HEK293 (cell line): Measurements from ENCODE around the gene APBB2.

Experiments
- TCF7L2 ChIP-seq: IDR thresholded peaks from 2 replicates; pipeline ENCODE4 v1.6.1; 2011; ENCODE audit warnings: low read depth, mild to moderate bottlenecking, inconsistent platforms, low read length, moderate library complexity, borderline replicate concordance
- ZNF19 ChIP-seq: fragments of 450-650 bp; formaldehyde crosslinking; IDR thresholded peaks from 2 replicates; pipeline ENCODE4; 2016; ENCODE audit warnings: missing biosample characterization, missing genetic modification characterization, low read depth
- ZNF37A ChIP-seq: fragments of 450-650 bp; IDR thresholded peaks from 2 replicates; pipeline ENCODE4 v1.5.1; 2018; ENCODE audit warnings: missing biosample characterization, missing genetic modification characterization
- ZNF514 ChIP-seq: fragments of 450-650 bp; formaldehyde crosslinking; IDR thresholded peaks from 2 replicates; pipeline ENCODE4 v1.5.1; 2016; ENCODE audit warnings: missing biosample characterization, missing genetic modification characterization
- TF ChIP-seq, protein P1 (sequence below): fragments of 450-650 bp; formaldehyde crosslinking; IDR thresholded peaks from 2 replicates; pipeline ENCODE4 v1.5.1; 2017; ENCODE audit warnings: missing biosample characterization, missing genetic modification characterization
- TF ChIP-seq, protein P2 (sequence below): fragments of 450-650 bp; formaldehyde crosslinking; IDR thresholded peaks from 2 replicates; pipeline ENCODE4 v1.5.1; 2016; ENCODE audit warnings: missing biosample characterization, missing genetic modification characterization
- TF ChIP-seq, protein P3 (sequence below): fragments of 450-650 bp; formaldehyde crosslinking; conservative IDR thresholded peaks from 2 replicates; pipeline ENCODE4 v1.5.1; 2016; ENCODE audit warnings: low read depth, missing biosample characterization, missing genetic modification characterization
- TF ChIP-seq, protein P4 (sequence below): sonication (generic); formaldehyde crosslinking; IDR thresholded peaks from 2 replicates; pipeline ENCODE4 v1.8.1; 2022; ENCODE audit warnings: mild to moderate bottlenecking, moderate library complexity, missing genetic modification reagents

DNA sequence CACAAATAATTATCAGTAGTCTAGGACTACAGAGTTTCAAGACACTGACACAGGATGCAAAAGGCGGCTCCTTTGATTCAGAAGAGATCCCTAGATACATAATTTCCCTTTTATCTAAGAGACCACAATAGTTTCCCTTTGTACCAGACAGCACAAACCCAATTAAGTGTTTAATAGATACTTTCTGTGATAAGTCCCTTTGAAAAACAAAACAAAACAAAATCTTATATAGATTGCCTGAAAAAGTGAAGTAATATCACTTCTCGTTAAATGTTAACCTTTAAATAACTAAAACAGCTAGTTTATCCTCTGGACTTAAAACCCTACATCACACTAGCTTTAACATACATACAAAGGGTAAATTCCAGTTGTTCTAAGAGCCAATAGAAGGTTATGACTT is 49.9 kb downstream of the APBB2 start:
- TF ChIP-seq ZNF514 (tag by site-specific recombination) (no peak), ZNF37A (tag by site-specific recombination) (no peak), TCF7L2 (no peak), ZNF19 (tag by site-specific recombination) (no peak)
- TF ChIP-seq, protein P1, sequence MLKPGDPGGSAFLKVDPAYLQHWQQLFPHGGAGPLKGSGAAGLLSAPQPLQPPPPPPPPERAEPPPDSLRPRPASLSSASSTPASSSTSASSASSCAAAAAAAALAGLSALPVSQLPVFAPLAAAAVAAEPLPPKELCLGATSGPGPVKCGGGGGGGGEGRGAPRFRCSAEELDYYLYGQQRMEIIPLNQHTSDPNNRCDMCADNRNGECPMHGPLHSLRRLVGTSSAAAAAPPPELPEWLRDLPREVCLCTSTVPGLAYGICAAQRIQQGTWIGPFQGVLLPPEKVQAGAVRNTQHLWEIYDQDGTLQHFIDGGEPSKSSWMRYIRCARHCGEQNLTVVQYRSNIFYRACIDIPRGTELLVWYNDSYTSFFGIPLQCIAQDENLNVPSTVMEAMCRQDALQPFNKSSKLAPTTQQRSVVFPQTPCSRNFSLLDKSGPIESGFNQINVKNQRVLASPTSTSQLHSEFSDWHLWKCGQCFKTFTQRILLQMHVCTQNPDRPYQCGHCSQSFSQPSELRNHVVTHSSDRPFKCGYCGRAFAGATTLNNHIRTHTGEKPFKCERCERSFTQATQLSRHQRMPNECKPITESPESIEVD (tag by site-specific recombination), result no peak
- TF ChIP-seq, protein P2, sequence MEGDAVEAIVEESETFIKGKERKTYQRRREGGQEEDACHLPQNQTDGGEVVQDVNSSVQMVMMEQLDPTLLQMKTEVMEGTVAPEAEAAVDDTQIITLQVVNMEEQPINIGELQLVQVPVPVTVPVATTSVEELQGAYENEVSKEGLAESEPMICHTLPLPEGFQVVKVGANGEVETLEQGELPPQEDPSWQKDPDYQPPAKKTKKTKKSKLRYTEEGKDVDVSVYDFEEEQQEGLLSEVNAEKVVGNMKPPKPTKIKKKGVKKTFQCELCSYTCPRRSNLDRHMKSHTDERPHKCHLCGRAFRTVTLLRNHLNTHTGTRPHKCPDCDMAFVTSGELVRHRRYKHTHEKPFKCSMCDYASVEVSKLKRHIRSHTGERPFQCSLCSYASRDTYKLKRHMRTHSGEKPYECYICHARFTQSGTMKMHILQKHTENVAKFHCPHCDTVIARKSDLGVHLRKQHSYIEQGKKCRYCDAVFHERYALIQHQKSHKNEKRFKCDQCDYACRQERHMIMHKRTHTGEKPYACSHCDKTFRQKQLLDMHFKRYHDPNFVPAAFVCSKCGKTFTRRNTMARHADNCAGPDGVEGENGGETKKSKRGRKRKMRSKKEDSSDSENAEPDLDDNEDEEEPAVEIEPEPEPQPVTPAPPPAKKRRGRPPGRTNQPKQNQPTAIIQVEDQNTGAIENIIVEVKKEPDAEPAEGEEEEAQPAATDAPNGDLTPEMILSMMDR, result no peak
- TF ChIP-seq, protein P3, sequence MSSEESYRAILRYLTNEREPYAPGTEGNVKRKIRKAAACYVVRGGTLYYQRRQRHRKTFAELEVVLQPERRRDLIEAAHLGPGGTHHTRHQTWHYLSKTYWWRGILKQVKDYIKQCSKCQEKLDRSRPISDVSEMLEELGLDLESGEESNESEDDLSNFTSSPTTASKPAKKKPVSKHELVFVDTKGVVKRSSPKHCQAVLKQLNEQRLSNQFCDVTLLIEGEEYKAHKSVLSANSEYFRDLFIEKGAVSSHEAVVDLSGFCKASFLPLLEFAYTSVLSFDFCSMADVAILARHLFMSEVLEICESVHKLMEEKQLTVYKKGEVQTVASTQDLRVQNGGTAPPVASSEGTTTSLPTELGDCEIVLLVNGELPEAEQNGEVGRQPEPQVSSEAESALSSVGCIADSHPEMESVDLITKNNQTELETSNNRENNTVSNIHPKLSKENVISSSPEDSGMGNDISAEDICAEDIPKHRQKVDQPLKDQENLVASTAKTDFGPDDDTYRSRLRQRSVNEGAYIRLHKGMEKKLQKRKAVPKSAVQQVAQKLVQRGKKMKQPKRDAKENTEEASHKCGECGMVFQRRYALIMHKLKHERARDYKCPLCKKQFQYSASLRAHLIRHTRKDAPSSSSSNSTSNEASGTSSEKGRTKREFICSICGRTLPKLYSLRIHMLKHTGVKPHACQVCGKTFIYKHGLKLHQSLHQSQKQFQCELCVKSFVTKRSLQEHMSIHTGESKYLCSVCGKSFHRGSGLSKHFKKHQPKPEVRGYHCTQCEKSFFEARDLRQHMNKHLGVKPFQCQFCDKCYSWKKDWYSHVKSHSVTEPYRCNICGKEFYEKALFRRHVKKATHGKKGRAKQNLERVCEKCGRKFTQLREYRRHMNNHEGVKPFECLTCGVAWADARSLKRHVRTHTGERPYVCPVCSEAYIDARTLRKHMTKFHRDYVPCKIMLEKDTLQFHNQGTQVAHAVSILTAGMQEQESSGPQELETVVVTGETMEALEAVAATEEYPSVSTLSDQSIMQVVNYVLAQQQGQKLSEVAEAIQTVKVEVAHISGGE, result no peak
- TF ChIP-seq, protein P4, sequence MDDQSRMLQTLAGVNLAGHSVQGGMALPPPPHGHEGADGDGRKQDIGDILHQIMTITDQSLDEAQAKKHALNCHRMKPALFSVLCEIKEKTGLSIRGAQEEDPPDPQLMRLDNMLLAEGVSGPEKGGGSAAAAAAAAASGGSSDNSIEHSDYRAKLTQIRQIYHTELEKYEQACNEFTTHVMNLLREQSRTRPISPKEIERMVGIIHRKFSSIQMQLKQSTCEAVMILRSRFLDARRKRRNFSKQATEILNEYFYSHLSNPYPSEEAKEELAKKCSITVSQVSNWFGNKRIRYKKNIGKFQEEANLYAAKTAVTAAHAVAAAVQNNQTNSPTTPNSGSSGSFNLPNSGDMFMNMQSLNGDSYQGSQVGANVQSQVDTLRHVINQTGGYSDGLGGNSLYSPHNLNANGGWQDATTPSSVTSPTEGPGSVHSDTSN, result no peak
